Neural cell (in vitro differentiated cells): ENCODE results near the gene CASP12. TPM values are rescaled to one million over a fixed set of nuclear protein-coding genes. Genes with fewer than 3 reads are reported as not detected.

Experiments used
- H2AFZ ChIP-seq: fragments of 200-600, 300-800 bp; sonication (generic), shearing (Covaris generic); 2 replicates; pipeline ENCODE4 v1.6.0; 2014; ENCODE audit warnings: low read depth, mild to moderate bottlenecking, antibody characterized with exemption, low read length, moderate library complexity
- H3F3A ChIP-seq: fragments of 200-600 bp; shearing (Covaris generic); 2 replicates; pipeline ENCODE4 v1.6.1; 2016; ENCODE audit warnings: mild to moderate bottlenecking, moderate library complexity, mixed read lengths, antibody characterized with exemption, low read length; ENCODE audit not compliant: insufficient read depth, poor library complexity, severe bottlenecking
- H3K27ac ChIP-seq: fragments of 200-600, 300-800 bp; sonication (generic), shearing (Covaris generic); 2 replicates; pipeline ENCODE4 v1.5.1; 2014; ENCODE audit warnings: mild to moderate bottlenecking, low read length, moderate library complexity
- H3K27me3 ChIP-seq: fragments of 300-800, 200-600 bp; sonication (generic), shearing (Covaris generic); 2 replicates; pipeline ENCODE4 v1.6.0; 2014; ENCODE audit warnings: mild to moderate bottlenecking, low read depth, low read length, moderate library complexity; ENCODE audit not compliant: insufficient read depth
- H3K36me3 ChIP-seq: fragments of 300-800, 200-600 bp; sonication (generic), shearing (Covaris generic); 2 replicates; pipeline ENCODE4 v1.5.1; 2014; ENCODE audit warnings: mild to moderate bottlenecking, antibody characterized with exemption, low read length, moderate library complexity; ENCODE audit not compliant: insufficient read depth
- H3K4me2 ChIP-seq: fragments of 300-800, 200-600 bp; sonication (generic), shearing (Covaris generic); 2 replicates; pipeline ENCODE4 v1.6.0; 2014; ENCODE audit warnings: mild to moderate bottlenecking, low read length
- H3K4me3 ChIP-seq: fragments of 300-800, 200-600 bp; sonication (generic), shearing (Covaris generic); 2 replicates; pipeline ENCODE4 v1.5.1; 2014; ENCODE audit warnings: mild to moderate bottlenecking, low read length, moderate library complexity
- H3K79me2 ChIP-seq: fragments of 200-600 bp; shearing (Covaris generic); replicated peaks from 2 replicates; pipeline ENCODE4 v1.6.0; 2014; ENCODE audit warnings: mild to moderate bottlenecking, low read length, moderate library complexity; ENCODE audit not compliant: insufficient read depth
- H3K9ac ChIP-seq: fragments of 300-800, 200-600 bp; sonication (generic), shearing (Covaris generic); 2 replicates; pipeline ENCODE4 v1.6.1; 2016; ENCODE audit warnings: mild to moderate bottlenecking, low read length, mixed read lengths
- H3K9me2 ChIP-seq: fragments of 200-600 bp; shearing (Covaris generic); 2 replicates; pipeline ENCODE4 v1.6.1; 2016; ENCODE audit warnings: mild to moderate bottlenecking, low read length, mixed read lengths; ENCODE audit not compliant: insufficient read depth
- H3K9me3 ChIP-seq: fragments of 200-600, 300-800 bp; sonication (generic), shearing (Covaris generic); 2 replicates; pipeline ENCODE4 v1.6.1; 2016; ENCODE audit warnings: mild to moderate bottlenecking, mixed run types, low read length, moderate library complexity, mixed read lengths
- H4K20me1 ChIP-seq: fragments of 200-600 bp; shearing (Covaris generic); 2 replicates; pipeline ENCODE4 v1.6.1; 2016; ENCODE audit warnings: mild to moderate bottlenecking, mixed run types; ENCODE audit not compliant: insufficient read depth
- EP300 ChIP-seq: fragments of 450-650 bp; conservative IDR thresholded peaks from 2 replicates; pipeline ENCODE4 v1.6.1; 2014; ENCODE audit warnings: antibody characterized with exemption, mild to moderate bottlenecking, moderate library complexity; ENCODE audit not compliant: poor library complexity, severe bottlenecking
- EZH2 ChIP-seq: fragments of 200-600, 300-800 bp; shearing (Covaris generic), sonication (generic); IDR thresholded peaks from 2 replicates; pipeline ENCODE4 v1.6.1; 2014; ENCODE audit warnings: antibody characterized with exemption, low read length, borderline replicate concordance, mild to moderate bottlenecking; ENCODE audit not compliant: insufficient read depth, poor library complexity, severe bottlenecking
- MXI1 ChIP-seq: fragments of 450-650 bp; conservative IDR thresholded peaks from 2 replicates; pipeline ENCODE4 v1.6.1; 2014; ENCODE audit warnings: antibody characterized with exemption, mild to moderate bottlenecking; ENCODE audit not compliant: poor library complexity, severe bottlenecking
- POLR2AphosphoS5 ChIP-seq: IDR thresholded peaks from 2 replicates; pipeline ENCODE4 v1.6.1; 2012
- RAD21 ChIP-seq: fragments of 450-650 bp; conservative IDR thresholded peaks from 2 replicates; pipeline ENCODE4 v1.6.1; 2014; ENCODE audit warnings: antibody characterized with exemption, mild to moderate bottlenecking, moderate library complexity
- SMC3 ChIP-seq: fragments of 450-650 bp; conservative IDR thresholded peaks from 2 replicates; pipeline ENCODE4 v1.6.1; 2014; ENCODE audit warnings: antibody characterized with exemption, mild to moderate bottlenecking, moderate library complexity; ENCODE audit not compliant: poor library complexity
- TAF1 ChIP-seq: IDR thresholded peaks from 2 replicates; pipeline ENCODE4 v1.6.1; 2012; ENCODE audit warnings: low read depth
- polyA plus RNA-seq: library from polyadenylated mRNA; depleted of rRNA; stranded (reverse); fragments of >200 nt; gene quantifications from 2 replicates; pipeline ENCODE4 v1.2.3, GENCODE V29; 2014
- TF ChIP-seq, protein P1 (sequence below): fragments of 450-650 bp; IDR thresholded peaks from 2 replicates; pipeline ENCODE4 v1.5.1; 2014; ENCODE audit warnings: antibody characterized with exemption, mild to moderate bottlenecking, moderate library complexity; ENCODE audit not compliant: poor library complexity, severe bottlenecking
- TF ChIP-seq, protein P2 (sequence below): IDR thresholded peaks from 2 replicates; pipeline ENCODE4 v1.6.1; 2012; ENCODE audit warnings: borderline replicate concordance

CASP12 gene
- polyA plus RNA-seq, 1 donor from 2014 or later: not detected

DNA sequence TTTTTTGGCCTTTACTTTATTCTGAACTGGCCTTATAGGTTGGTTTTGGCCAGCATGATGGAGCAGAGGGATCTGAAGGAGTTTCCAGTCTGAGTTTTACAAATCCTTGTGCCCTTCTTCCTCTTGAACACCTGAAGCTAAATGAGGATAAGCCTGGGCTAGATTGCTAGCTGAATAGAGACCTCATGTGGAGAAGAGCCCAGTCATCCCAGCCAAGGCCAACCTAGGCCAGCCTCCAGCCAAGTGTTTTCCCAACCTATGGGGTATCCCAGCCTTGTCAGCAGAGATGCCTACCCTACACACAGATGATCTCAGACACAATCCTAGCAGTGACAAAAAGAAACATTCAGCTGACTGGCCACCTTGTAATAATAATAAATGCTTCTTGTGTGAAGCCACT is 966 bp upstream of the CASP12 start:
- no peak overlapping the region for H3K4me2 ChIP-seq
- no peak overlapping the region for H3K9ac ChIP-seq
- no peaks in the 10 kb centered on the region for H3K36me3 ChIP-seq
- TF ChIP-seq TAF1 (no peak), MXI1 (no peak), EZH2 (no peak), EP300 (no peak), RAD21 (no peak), POLR2AphosphoS5 (no peak), SMC3 (no peak)
- TF ChIP-seq, protein P1, sequence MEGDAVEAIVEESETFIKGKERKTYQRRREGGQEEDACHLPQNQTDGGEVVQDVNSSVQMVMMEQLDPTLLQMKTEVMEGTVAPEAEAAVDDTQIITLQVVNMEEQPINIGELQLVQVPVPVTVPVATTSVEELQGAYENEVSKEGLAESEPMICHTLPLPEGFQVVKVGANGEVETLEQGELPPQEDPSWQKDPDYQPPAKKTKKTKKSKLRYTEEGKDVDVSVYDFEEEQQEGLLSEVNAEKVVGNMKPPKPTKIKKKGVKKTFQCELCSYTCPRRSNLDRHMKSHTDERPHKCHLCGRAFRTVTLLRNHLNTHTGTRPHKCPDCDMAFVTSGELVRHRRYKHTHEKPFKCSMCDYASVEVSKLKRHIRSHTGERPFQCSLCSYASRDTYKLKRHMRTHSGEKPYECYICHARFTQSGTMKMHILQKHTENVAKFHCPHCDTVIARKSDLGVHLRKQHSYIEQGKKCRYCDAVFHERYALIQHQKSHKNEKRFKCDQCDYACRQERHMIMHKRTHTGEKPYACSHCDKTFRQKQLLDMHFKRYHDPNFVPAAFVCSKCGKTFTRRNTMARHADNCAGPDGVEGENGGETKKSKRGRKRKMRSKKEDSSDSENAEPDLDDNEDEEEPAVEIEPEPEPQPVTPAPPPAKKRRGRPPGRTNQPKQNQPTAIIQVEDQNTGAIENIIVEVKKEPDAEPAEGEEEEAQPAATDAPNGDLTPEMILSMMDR: no peak
- TF ChIP-seq, protein P2, sequence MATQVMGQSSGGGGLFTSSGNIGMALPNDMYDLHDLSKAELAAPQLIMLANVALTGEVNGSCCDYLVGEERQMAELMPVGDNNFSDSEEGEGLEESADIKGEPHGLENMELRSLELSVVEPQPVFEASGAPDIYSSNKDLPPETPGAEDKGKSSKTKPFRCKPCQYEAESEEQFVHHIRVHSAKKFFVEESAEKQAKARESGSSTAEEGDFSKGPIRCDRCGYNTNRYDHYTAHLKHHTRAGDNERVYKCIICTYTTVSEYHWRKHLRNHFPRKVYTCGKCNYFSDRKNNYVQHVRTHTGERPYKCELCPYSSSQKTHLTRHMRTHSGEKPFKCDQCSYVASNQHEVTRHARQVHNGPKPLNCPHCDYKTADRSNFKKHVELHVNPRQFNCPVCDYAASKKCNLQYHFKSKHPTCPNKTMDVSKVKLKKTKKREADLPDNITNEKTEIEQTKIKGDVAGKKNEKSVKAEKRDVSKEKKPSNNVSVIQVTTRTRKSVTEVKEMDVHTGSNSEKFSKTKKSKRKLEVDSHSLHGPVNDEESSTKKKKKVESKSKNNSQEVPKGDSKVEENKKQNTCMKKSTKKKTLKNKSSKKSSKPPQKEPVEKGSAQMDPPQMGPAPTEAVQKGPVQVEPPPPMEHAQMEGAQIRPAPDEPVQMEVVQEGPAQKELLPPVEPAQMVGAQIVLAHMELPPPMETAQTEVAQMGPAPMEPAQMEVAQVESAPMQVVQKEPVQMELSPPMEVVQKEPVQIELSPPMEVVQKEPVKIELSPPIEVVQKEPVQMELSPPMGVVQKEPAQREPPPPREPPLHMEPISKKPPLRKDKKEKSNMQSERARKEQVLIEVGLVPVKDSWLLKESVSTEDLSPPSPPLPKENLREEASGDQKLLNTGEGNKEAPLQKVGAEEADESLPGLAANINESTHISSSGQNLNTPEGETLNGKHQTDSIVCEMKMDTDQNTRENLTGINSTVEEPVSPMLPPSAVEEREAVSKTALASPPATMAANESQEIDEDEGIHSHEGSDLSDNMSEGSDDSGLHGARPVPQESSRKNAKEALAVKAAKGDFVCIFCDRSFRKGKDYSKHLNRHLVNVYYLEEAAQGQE: no peak
- H3K79me2 ChIP-seq: no peaks in the 10 kb centered on the region
- no peak overlapping the region for H3K4me3 ChIP-seq
- H3K9me3 ChIP-seq: no peaks in the 10 kb centered on the region
- H4K20me1 ChIP-seq: no peaks in the 10 kb centered on the region
- H2AFZ ChIP-seq: no peak overlapping the region
- H3K27me3 ChIP-seq: no peaks in the 10 kb centered on the region
- H3F3A ChIP-seq: no peaks in the 10 kb centered on the region
- H3K27ac ChIP-seq: no peak overlapping the region
- no peaks in the 10 kb centered on the region for H3K9me2 ChIP-seq

DNA sequence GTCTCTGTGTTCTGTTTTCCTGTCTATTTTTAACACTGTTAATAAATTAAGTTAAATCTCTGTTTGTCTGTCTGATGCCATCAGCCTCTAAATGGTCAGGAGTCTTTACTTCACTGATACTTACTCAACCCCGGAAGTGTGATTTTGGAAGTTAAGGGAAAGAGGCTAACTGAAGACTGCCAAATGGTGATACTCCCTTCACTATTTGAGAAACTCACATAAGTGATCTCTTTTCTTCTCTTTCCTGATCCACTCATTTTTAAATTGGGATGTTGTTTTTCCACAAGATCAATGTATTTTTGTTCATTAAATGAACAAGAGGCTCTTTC is 389 bp upstream of the CASP12 start:
- no peak overlapping the region for H3K4me2 ChIP-seq
- H3K4me3 ChIP-seq: no peak overlapping the region
- H3K27ac ChIP-seq: no peak overlapping the region

More for the DNA sequence above, 389 bp upstream of the CASP12 start:
- Histone ChIP-seq H4K20me1 (no peaks in the 10 kb centered on the region), H3K9me2 (no peaks in the 10 kb centered on the region), H3K79me2 (no peaks in the 10 kb centered on the region), H2AFZ (no peak overlapping the region), H3K27me3 (no peaks in the 10 kb centered on the region), H3K9ac (no peak overlapping the region), H3F3A (no peaks in the 10 kb centered on the region), H3K9me3 (no peaks in the 10 kb centered on the region), H3K36me3 (no peaks in the 10 kb centered on the region)
- TF ChIP-seq, protein P2: no peak
